KOPT-K1 (cell line): ENCODE measurements around the gene HINT1.

Source experiments
- H3K27ac ChIP-seq: fragments of 200-600 bp; sonication (generic); 2 replicates; pipeline ENCODE4 v1.5.1; 2016; ENCODE audit warnings: antibody characterized with exemption, mild to moderate bottlenecking, low read depth, low read length; ENCODE audit not compliant: poor library complexity, severe bottlenecking
- H3K36me3 ChIP-seq: fragments of 200-600 bp; sonication (generic); 2 replicates; pipeline ENCODE4 v1.5.1; 2017; ENCODE audit warnings: antibody characterized with exemption, mild to moderate bottlenecking, low read length, moderate library complexity; ENCODE audit not compliant: insufficient read depth
- H3K9me3 ChIP-seq: fragments of 200-600 bp; sonication (generic); 2 replicates; pipeline ENCODE4 v1.5.1; 2017; ENCODE audit warnings: antibody characterized with exemption, low read length, mild to moderate bottlenecking; ENCODE audit not compliant: insufficient read depth, poor library complexity, severe bottlenecking

Gene HINT1

DNA sequence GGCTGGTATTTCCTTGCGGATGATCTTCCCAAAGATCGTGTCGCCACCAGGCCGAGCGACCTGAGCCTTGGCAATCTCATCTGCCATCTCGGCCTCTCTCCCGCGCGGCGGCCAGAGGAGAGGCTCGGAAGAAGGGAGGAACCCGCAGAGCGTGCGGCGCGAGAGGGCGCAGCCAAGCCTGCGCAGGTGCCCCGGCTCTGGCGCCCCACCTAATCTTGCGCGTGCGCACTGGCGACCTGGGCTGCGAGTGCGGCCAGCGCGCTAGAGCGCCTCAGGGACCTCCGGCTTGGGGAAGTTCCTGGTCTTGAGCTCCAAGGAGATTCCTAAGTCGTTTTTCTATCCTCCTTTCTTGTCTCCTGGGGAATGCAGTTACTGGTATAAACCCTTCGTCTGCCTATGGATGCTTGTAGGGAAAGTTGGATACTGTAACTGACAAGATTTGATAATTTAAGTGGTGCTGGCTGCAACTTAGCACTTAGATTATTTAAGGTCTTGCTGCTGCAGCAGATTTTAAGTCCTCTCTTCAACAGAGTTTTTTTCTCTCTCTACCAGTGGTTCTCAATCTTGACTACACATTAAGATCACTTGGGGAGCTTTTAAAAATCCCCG, at the start of gene HINT1:
TSS of gene HINT1 (minus strand) at position 138 of the 609 bp plus-strand sequence. CDS start at position 87, 51 bp downstream.
- peak within 1 kb of the TSS; percentile 93 for H3K27ac ChIP-seq
- H3K36me3 ChIP-seq: peaks cover 31% of the 10 kb centered on the region
- no peaks in the 10 kb centered on the region for H3K9me3 ChIP-seq

DNA sequence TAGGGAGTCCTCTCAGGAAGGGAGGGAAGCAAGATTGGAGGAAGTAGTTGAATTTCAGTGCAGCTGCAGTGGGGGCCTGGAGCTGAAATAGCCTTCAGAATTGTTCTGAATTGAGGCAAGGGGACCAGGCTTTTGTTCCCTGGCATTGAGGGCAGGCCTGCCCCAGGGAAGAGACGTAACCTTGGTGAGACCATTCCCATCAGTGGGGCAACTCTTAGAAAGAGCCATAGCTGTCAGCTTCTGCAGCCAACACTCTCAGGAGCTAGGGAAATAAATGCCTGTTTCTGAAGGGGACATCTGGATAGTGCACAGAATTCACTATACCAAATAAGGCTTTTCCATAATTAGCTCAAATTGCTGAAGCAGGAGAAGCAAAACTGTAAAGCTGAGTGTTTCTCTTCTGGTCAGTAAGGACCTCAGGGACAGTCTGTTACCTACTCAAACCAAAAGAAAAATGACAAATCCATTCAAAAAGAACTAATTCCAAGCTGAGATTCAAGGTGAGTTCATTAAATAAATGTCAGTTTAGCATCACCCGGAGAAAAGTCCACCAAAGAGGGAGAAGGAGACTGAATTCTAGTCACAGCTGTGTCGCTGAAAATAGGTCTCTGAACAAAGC, 49.7 kb upstream of the HINT1 start:
- Histone ChIP-seq H3K36me3 (no peaks in the 10 kb centered on the region), H3K27ac (peak overlapping the region; percentile 70), H3K9me3 (no peaks in the 10 kb centered on the region)

DNA sequence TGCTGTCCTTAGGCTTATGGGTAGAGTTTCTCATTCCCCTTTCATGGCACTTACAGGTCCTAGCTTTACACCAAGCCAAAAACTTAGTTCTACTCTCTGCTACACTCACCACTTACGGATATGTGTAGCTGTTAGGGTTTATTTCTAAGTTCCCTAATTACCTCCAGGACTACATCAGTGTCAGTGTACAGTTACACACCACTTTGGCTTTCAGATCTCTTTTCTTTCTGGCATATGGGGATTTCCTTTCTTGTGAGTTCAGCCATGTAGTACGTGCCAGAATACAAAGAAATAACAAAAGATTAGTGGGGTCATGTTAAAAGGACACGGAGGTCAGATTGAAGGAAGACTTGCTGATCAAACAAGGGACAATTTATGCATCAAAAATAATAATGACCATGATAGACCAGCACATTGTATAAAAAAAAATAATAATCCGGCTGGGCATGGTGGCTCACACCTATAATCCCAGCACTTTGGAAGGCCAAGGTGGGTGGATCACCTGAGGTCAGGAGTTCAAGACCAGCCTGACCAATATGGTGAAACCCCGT, 47.5 kb upstream of the HINT1 start:
- H3K27ac ChIP-seq: peak overlapping the region; percentile 96
- H3K9me3 ChIP-seq: no peaks in the 10 kb centered on the region
- no peaks in the 10 kb centered on the region for H3K36me3 ChIP-seq

DNA sequence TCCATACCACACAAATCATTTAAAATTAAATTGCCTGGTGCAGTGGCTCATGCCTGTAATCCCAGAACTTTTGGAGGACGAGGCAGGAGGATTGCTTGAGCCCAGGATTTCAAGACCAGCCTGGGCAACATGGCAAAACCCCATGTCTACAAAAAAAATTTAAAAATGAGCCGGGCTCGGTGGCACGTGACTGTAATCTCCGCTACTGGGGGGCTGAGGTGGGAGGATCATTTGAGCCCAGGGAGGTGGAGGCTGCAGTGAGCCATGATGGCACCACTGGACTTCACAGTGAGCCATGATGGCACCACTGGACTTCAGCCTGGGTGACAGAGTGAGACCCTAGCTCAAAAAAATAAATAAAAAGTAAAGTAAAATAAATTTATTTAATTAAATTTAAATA, 46.6 kb upstream of the HINT1 start:
- H3K36me3 ChIP-seq: no peaks in the 10 kb centered on the region
- peak overlapping the region; percentile 96 for H3K27ac ChIP-seq
- H3K9me3 ChIP-seq: no peaks in the 10 kb centered on the region

DNA sequence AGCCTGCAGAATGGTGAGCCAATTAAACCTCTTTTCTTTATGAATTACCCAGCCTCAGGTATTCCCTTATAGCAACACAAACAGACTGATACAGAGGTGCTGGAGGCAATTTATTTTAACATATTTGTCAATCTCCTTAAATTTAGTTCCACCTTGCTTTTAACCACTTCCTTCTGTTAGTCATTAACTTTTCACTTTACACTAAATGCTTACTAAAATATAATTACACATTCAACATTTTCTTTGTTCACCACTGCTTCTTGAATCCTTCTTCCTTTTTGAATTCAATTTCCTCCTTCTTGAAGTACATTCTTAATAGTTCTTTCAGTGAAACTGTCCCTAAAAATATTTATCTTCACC, 45.1 kb upstream of the HINT1 start:
- Histone ChIP-seq H3K27ac (peak overlapping the region; percentile 96), H3K36me3 (no peaks in the 10 kb centered on the region), H3K9me3 (peaks cover 5% of the 10 kb centered on the region)

DNA sequence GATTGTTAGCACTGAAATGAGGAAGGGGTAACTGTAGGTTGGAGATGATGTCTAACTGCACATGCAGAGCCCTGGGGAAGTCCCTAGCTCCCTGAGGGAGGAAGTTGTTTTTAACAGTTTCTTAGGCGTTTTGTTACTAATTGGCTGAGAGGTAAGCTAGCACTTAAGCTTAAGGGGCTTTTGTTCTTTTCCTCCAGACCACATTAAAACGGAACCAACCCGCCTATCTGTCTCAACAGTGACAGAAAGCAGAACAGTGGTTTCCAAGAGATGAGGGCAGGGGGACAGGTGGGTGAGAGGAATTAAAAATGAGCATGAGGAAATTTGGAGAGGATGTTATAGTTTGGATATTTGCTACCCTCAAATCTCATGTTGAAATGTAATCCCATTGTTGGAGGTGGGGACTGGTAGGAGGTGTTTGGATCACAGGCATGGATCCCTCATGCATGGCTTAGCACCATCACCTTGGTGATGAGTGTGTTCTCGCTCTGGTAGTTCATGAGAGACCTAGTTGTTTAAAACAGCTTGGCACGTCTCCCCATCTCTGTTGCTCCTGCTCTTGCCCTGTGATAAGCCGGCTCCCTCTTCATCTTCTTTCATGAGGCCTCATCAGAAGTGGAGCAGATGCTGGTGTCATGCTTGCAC, 44.6 kb upstream of the HINT1 start:
- no peaks in the 10 kb centered on the region for H3K36me3 ChIP-seq
- peak overlapping the region; percentile 96 for H3K27ac ChIP-seq
- peaks cover 5% of the 10 kb centered on the region for H3K9me3 ChIP-seq

DNA sequence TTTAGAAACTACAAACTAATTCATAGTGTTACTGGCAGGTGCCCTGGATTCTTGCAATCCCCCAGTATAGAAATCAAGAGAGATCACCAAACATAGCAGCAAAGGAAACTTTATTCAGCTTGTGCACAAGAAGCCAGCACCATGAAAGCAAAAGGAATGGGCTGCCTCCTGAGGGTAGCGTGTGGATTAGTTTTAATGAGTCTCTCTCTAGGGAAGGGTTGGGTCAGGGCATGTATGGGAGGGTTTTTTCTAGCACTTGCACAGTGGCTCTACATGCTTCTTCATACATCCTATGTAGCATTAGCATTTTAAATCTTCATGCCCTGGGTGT, 44.1 kb upstream of the HINT1 start:
- H3K36me3 ChIP-seq: no peaks in the 10 kb centered on the region
- peak overlapping the region; percentile 96 for H3K27ac ChIP-seq
- peaks cover 5% of the 10 kb centered on the region for H3K9me3 ChIP-seq

DNA sequence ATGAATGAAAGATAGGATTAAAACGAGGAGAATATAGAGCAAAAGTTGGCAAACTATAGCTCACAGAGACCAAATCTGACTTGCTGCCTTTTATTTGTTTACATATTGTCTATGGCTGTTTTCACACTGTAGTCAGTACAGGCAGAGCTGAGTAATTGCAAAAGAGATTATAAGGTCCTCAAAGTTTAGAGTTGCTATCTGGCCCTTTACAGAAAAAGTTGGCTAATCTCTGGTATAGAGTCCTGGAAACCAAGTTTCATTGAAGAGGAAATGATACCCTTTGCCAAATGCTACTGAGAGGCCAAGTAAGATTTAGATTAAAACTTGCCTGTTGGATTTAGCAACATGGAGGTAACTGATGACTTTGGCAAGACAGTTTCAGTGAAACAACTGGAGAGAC, 41.7 kb upstream of the HINT1 start:
- Histone ChIP-seq H3K36me3 (no peaks in the 10 kb centered on the region), H3K9me3 (peaks cover 5% of the 10 kb centered on the region), H3K27ac (peak overlapping the region; percentile 96)

DNA sequence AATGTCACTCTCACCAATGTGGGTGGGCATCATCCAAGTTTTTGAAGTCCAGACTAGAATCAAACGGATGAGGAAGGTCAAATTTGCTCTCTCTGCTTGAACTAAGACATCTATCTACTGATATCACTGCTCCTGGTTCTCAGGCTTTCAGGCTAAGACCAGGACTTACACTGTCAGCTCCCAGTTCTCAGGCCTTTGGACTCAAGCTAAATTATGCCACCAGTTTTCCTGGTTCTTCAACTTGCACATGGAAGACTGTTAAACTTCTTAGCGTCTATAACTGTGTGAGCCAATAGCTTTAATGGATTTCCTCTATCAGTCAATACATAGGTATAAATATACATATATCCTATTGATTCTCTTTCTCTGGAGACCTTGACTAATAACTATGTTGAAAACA, 41.0 kb upstream of the HINT1 start:
- H3K27ac ChIP-seq: peak overlapping the region; percentile 96
- H3K36me3 ChIP-seq: no peaks in the 10 kb centered on the region; the same call in 1 of the 2 replicates
- peaks cover 5% of the 10 kb centered on the region for H3K9me3 ChIP-seq

DNA sequence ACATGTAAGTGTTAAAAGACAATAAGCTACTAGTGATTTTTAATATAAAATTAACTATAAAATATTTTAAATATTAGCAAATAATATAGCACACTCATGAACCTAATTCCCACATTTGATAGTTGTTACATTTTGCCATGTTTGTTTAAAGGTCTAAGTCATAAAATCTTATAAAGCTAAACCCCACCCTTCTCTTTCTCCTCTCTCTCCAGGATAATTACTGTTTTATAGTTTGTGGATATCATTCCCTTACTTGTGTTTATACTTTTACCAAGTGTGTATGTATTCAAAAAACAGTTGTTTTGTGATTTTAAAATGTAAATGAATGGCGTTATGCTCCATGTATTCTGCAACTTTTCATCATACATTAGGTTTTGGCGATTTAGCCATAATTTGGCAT, 39.9 kb upstream of the HINT1 start:
- peaks cover 5% of the 10 kb centered on the region for H3K9me3 ChIP-seq
- H3K27ac ChIP-seq: no peak overlapping the region
- H3K36me3 ChIP-seq: peaks cover 5% of the 10 kb centered on the region; the same call in 1 of the 2 replicates

DNA sequence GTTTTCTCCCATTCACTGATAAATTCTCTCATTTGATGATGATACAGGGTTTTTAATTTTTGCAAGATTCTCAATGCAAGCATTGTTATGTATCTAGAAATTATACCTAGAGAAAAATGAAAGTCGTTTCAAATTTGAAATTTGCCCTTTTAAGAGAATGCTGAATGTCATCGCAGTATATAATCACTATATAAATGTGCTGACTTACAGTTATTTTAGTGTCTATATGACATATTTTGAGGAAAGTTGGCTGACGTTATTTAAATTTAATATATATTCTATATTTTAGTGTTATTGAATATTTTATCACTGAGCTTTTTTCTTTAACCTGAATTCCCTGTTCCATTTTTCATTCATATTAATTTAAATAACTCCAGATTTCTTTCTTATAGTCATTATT, 35.5 kb upstream of the HINT1 start:
- Histone ChIP-seq H3K27ac (no peak overlapping the region), H3K9me3 (peaks cover under 1% of the 10 kb centered on the region), H3K36me3 (peaks cover 12% of the 10 kb centered on the region)

DNA sequence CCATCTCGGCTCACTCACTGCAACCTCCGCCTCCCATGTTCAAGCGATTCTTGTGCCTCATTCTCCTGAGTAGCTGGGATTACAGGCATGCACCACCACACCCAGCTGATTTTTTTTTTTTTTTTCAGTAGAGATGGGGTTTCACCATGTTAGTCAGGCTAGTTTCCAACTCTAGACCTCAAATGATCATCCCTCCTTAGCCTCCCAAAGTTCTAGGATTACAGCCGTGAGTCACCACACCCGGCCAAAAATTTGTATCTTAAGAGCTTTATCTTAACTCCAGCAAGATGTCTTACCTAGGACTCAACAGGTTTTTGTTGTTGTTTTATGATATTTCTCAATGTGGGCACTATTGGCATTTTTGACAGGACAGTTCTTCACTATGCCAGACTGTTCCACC, 33.6 kb upstream of the HINT1 start:
- Histone ChIP-seq H3K9me3 (no peaks in the 10 kb centered on the region), H3K27ac (no peak overlapping the region), H3K36me3 (peaks cover 12% of the 10 kb centered on the region)

DNA sequence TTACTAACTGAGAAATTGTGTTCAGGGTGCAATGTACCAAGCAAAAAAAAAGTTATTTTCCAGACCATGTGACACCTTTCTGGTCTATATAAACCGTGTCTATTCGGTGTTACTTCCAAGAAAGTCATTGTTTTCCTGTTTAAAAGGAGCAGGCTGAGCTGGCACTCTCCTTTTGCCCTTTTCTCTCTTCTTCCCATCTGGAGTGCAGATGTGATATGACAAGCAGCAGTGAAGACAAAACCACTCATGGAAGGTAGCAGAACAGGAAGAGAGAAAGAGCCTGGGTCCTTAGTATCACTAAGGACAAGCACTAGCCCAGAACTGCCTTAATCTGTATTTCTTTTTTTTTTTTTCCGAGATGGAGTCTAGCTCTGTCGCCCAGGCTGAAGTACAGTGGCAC, 31.3 kb upstream of the HINT1 start:
- H3K36me3 ChIP-seq: peaks cover 19% of the 10 kb centered on the region
- no peak overlapping the region for H3K27ac ChIP-seq
- H3K9me3 ChIP-seq: no peaks in the 10 kb centered on the region

DNA sequence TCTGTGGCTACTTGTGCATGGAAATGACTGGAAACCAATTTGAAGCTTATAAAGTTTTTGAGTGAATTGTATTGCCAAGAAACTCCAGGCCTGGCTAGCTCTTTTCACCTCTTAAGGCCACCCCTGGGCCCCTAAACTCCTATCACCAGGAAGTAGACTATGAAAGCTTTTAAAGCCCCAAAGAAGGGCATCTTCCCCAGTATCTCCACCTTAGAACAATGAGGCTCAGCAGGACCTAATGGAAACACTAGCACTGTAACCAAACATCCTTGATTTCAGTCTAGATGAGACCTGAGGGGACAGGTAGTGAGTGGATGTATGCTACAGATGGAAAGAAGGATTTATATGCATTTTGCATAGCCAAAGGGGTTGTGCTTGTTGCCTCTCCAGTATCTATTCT, 30.6 kb upstream of the HINT1 start:
- H3K27ac ChIP-seq: no peak overlapping the region

DNA sequence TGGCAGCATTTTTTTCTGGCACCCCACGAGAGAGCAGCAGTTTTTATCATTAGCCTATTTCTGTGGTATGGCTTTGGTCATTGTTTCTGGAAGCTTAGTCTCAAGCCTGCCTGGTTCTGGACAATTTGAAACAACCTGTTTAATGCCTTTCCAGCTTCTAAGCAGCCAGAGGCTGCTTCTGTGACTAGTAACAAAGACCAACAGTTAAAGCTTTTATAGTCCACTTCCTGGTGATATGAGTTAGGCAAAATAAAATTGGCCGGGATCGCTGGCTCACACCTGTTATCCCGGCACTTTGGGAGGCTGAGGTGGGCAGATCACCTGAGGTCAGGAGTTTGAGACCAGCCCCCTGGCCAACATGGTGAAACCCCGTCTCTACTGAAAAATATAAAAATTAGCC, 29.7 kb upstream of the HINT1 start:
- Histone ChIP-seq H3K36me3 (peaks cover 13% of the 10 kb centered on the region), H3K27ac (no peak overlapping the region), H3K9me3 (no peaks in the 10 kb centered on the region)

More for the DNA sequence above, 30.6 kb upstream of the HINT1 start:
- H3K36me3 ChIP-seq: peaks cover 19% of the 10 kb centered on the region
- no peaks in the 10 kb centered on the region for H3K9me3 ChIP-seq
